ENCODE measurements around the gene LSAMP.

DNA sequence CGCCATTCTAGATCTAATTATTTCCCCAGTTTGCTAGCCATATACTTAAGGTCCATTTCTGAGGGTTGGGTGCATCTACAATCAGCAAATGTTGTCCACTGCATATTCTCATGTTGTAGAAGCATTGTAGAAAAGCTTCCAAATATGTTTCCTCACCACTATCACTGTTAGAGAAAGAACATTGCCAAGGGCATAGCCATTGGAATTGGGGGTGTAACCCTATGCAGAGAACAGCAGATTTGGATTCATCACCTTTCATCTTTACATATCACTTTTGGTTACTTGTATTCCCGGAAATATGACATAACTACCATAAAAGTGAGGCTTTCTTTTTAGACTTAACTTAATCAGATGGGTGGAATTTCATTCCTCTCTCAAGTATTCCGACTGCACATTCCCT is 203.6 kb downstream of the LSAMP start:
- TF ChIP-seq, protein P1, sequence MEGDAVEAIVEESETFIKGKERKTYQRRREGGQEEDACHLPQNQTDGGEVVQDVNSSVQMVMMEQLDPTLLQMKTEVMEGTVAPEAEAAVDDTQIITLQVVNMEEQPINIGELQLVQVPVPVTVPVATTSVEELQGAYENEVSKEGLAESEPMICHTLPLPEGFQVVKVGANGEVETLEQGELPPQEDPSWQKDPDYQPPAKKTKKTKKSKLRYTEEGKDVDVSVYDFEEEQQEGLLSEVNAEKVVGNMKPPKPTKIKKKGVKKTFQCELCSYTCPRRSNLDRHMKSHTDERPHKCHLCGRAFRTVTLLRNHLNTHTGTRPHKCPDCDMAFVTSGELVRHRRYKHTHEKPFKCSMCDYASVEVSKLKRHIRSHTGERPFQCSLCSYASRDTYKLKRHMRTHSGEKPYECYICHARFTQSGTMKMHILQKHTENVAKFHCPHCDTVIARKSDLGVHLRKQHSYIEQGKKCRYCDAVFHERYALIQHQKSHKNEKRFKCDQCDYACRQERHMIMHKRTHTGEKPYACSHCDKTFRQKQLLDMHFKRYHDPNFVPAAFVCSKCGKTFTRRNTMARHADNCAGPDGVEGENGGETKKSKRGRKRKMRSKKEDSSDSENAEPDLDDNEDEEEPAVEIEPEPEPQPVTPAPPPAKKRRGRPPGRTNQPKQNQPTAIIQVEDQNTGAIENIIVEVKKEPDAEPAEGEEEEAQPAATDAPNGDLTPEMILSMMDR (IDR thresholded peaks at IDR 0.05): no peak
- no peak for TF ChIP-seq POLR2A (IDR thresholded peaks at IDR 0.05)
